Measurements from ENCODE around the gene RBM47. TPM values are rescaled to one million over a fixed set of nuclear protein-coding genes. Genes with fewer than 3 reads are reported as not detected.

The RBM47 gene
- total and polyA plus RNA-seq, 9 of the 15 experiments (the other 6 are each of a cell fraction or from before 2014, with no cell fraction given): 1.4 to 6.4 (median 3.3) TPM

GRCh38 chr4:40621592-40622512, 7.8 kb downstream of the RBM47 start (continued):
- TF ChIP-seq HINFP (tag; conservative IDR thresholded peaks at IDR 0.05; ENCODE audit: low read depth): 0 out of 2 replicates have a peak, but pooled peaks have one; percentile 29
- no peak for TF ChIP-seq HMG20B (CRISPR knock-in tag; IDR thresholded peaks at IDR 0.05)
- peak; percentile 79 for TF ChIP-seq LCOR (CRISPR knock-in tag; IDR thresholded peaks at IDR 0.05)
- peak; percentile 59 for TF ChIP-seq FOXJ2 (tag; IDR thresholded peaks at IDR 0.05)
- peak; percentile 58; the same call in 1 of the 2 replicates for TF ChIP-seq NFE2 (IDR thresholded peaks at IDR 0.05; ENCODE audit: low read depth)
- no peak for TF ChIP-seq SMARCB1 (IDR thresholded peaks at IDR 0.05; ENCODE audit: insufficient read length, low read depth)
- peak; percentile 78 for TF ChIP-seq CTBP1 (IDR thresholded peaks at IDR 0.05; ENCODE audit: borderline replicate concordance)
- 0 out of 2 replicates have a peak, but pooled peaks have one; percentile 22 for TF ChIP-seq VEZF1 (CRISPR knock-in tag; IDR thresholded peaks at IDR 0.05)
- TF ChIP-seq CBX5 (IDR thresholded peaks at IDR 0.05; ENCODE audit: borderline replicate concordance, low read depth): no peak
- peak; percentile 88 for TF ChIP-seq ATF3 (IDR thresholded peaks at IDR 0.05)
- 0 out of 2 replicates have a peak, but pooled peaks have one; percentile 61 for TF ChIP-seq ATF3 (CRISPR knock-in tag; conservative IDR thresholded peaks at IDR 0.05)
- peak; percentile 83 for TF ChIP-seq HMBOX1 (IDR thresholded peaks at IDR 0.05)
- TF ChIP-seq EP300 (IDR thresholded peaks at IDR 0.05; ENCODE audit: low read length): peak; percentile 61
- no peak for TF ChIP-seq SMAD3 (CRISPR knock-in tag; conservative IDR thresholded peaks at IDR 0.05)
- peak; percentile 56; the same call in 1 of the 2 replicates for TF ChIP-seq MYC (IDR thresholded peaks at IDR 0.05; ENCODE audit: low read depth, low read length)
- no peak for TF ChIP-seq MYC (CRISPR knock-in tag; IDR thresholded peaks at IDR 0.05; ENCODE audit: borderline replicate concordance, low read depth)
- no peak for TF ChIP-seq HNRNPK (IDR thresholded peaks at IDR 0.05; ENCODE audit: low read depth, low read length, poor library complexity, severe bottlenecking)
- TF ChIP-seq ZNF766 (CRISPR knock-in tag; conservative IDR thresholded peaks at IDR 0.05): peak; percentile 95
- peak; percentile 98 for TF ChIP-seq CEBPG (CRISPR knock-in tag; IDR thresholded peaks at IDR 0.05)
- TF ChIP-seq CEBPG (tag; conservative IDR thresholded peaks at IDR 0.05 in 1 of 2, IDR thresholded peaks at IDR 0.05 in 1 of 2): peak; percentile 100
- peak; percentile 76; the same call in 1 of the 2 replicates for TF ChIP-seq ARID1B (IDR thresholded peaks at IDR 0.05)
- TF ChIP-seq DDX20 (tag; IDR thresholded peaks at IDR 0.05; ENCODE audit: low read depth): 0 out of 2 replicates have a peak, but pooled peaks have one; percentile 40
